Measurements from ENCODE around the gene SEC14L2.

DNA sequence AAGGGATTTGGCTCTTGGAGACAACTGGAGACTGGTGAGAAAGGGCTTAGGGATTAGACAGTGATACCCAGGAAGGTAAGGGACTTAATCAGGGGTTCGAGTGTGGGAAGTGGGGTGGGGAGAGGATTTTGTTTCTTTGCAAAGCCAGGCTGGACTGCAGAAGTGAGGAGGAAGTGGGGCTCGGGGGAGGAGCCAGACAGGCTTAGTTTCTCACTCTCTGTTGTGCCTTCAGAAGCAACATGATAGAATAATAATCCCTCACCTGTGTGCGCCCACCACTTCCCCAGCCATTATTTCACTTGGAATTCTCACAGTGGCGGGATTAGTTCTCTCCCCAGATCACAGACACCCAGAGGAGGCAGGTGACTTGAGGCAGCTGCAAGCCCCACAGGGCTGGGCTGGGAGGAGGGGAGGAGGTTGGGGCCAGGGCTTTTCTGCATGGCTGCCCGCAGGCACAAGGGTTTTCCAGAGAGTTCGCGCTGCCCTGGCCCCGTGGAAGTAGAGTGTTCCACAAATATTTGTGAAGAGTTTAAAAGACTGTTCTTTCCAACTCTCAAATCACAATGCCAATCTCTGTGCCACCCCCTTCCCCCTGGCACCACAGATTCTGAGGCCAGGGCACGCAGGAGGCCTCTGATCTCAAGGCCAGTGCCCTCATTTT, 4.0 kb upstream of the SEC14L2 start:
- TF ChIP-seq, protein P1, sequence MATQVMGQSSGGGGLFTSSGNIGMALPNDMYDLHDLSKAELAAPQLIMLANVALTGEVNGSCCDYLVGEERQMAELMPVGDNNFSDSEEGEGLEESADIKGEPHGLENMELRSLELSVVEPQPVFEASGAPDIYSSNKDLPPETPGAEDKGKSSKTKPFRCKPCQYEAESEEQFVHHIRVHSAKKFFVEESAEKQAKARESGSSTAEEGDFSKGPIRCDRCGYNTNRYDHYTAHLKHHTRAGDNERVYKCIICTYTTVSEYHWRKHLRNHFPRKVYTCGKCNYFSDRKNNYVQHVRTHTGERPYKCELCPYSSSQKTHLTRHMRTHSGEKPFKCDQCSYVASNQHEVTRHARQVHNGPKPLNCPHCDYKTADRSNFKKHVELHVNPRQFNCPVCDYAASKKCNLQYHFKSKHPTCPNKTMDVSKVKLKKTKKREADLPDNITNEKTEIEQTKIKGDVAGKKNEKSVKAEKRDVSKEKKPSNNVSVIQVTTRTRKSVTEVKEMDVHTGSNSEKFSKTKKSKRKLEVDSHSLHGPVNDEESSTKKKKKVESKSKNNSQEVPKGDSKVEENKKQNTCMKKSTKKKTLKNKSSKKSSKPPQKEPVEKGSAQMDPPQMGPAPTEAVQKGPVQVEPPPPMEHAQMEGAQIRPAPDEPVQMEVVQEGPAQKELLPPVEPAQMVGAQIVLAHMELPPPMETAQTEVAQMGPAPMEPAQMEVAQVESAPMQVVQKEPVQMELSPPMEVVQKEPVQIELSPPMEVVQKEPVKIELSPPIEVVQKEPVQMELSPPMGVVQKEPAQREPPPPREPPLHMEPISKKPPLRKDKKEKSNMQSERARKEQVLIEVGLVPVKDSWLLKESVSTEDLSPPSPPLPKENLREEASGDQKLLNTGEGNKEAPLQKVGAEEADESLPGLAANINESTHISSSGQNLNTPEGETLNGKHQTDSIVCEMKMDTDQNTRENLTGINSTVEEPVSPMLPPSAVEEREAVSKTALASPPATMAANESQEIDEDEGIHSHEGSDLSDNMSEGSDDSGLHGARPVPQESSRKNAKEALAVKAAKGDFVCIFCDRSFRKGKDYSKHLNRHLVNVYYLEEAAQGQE (IDR thresholded peaks at IDR 0.05) = no peak
- TF ChIP-seq POLR2A (IDR thresholded peaks at IDR 0.05; ENCODE audit: low read length) = no peak
- TF ChIP-seq, protein P2, sequence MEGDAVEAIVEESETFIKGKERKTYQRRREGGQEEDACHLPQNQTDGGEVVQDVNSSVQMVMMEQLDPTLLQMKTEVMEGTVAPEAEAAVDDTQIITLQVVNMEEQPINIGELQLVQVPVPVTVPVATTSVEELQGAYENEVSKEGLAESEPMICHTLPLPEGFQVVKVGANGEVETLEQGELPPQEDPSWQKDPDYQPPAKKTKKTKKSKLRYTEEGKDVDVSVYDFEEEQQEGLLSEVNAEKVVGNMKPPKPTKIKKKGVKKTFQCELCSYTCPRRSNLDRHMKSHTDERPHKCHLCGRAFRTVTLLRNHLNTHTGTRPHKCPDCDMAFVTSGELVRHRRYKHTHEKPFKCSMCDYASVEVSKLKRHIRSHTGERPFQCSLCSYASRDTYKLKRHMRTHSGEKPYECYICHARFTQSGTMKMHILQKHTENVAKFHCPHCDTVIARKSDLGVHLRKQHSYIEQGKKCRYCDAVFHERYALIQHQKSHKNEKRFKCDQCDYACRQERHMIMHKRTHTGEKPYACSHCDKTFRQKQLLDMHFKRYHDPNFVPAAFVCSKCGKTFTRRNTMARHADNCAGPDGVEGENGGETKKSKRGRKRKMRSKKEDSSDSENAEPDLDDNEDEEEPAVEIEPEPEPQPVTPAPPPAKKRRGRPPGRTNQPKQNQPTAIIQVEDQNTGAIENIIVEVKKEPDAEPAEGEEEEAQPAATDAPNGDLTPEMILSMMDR (IDR thresholded peaks at IDR 0.05) = no peak
- no peak for TF ChIP-seq TP53 (CRISPR knock-in tag; IDR thresholded peaks at IDR 0.05)
- TF ChIP-seq, protein P3, sequence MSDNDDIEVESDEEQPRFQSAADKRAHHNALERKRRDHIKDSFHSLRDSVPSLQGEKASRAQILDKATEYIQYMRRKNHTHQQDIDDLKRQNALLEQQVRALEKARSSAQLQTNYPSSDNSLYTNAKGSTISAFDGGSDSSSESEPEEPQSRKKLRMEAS (IDR thresholded peaks at IDR 0.05) = no peak
- TF ChIP-seq JUN (IDR thresholded peaks at IDR 0.05) = no peak
- no peak for TF ChIP-seq EP300 (IDR thresholded peaks at IDR 0.05)
- no peak for TF ChIP-seq RFX5 (IDR thresholded peaks at IDR 0.05)
- TF ChIP-seq CBX2 (IDR thresholded peaks at IDR 0.05; ENCODE audit: borderline replicate concordance, low read depth) = no peak
- no peak for TF ChIP-seq GATA3 (IDR thresholded peaks at IDR 0.05; ENCODE audit: borderline replicate concordance)
- TF ChIP-seq SREBF2 (IDR thresholded peaks at IDR 0.05) = no peak
- no peak for TF ChIP-seq HOXB13 (CRISPR knock-in tag; IDR thresholded peaks at IDR 0.05; ENCODE audit: low read depth)
- no peak for TF ChIP-seq ESRRA (IDR thresholded peaks at IDR 0.05; ENCODE audit: borderline replicate concordance, low read length)
